H1 (cell line): ENCODE measurements around the gene SCARB1. TPM values are rescaled to one million over a fixed set of nuclear protein-coding genes. Genes with fewer than 3 reads are reported as not detected.

Source experiments
- CTCF ChIA-PET: fragments of 300-600 bp; sonication (Branson Sonifier 250); formaldehyde crosslinking; loops from one replicate; lab custom pipeline; 2021; ENCODE audit not compliant: partially characterized antibody; lab: Charles Lee
- POLR2A ChIA-PET: fragments of 300-600 bp; sonication (Branson Sonifier 250); formaldehyde crosslinking; loops from one replicate; lab custom pipeline; 2021; ENCODE audit warnings: inconsistent platforms; ENCODE audit not compliant: partially characterized antibody; lab: Charles Lee
- DNase-seq, 2 experiments: peaks; one replicate each; pipeline versions ENCODE4 v3.0.0 to v3.0.0-alpha.2; 2010 to 2022; ENCODE audit warnings: low spot score in 2 of 2, low read depth in 1 of 2, mixed read lengths in 1 of 2
- FAIRE-seq: peaks from 2 replicates; lab custom pipeline; 2011; peaks lifted over from hg19 to GRCh38; lab: Jason Lieb, UNC
- H2AFZ ChIP-seq: 2 replicates; pipeline ENCODE4 v1.8.1; 2012; ENCODE audit warnings: low read length, inconsistent platforms
- H2AK5ac ChIP-seq: 2 replicates; pipeline ENCODE4 v1.6.1; 2013; ENCODE audit warnings: low read depth, low read length
- H2BK120ac ChIP-seq: replicated peaks from 2 replicates; pipeline ENCODE3; 2013; ENCODE audit warnings: low read depth, low read length, inconsistent platforms
- H2BK12ac ChIP-seq: 2 replicates; pipeline ENCODE4 v1.6.1; 2013; ENCODE audit warnings: low read depth, low read length
- H2BK15ac ChIP-seq: 2 replicates; pipeline ENCODE4 v1.6.1; 2013; ENCODE audit warnings: low read length
- H2BK20ac ChIP-seq: 2 replicates; pipeline ENCODE4 v1.6.1; 2013; ENCODE audit warnings: low read length
- H2BK5ac ChIP-seq: 2 replicates; pipeline ENCODE4 v1.6.1; 2013; ENCODE audit warnings: low read depth, low read length
- H3K14ac ChIP-seq: 2 replicates; pipeline ENCODE4 v1.6.1; 2013; ENCODE audit warnings: inconsistent platforms; ENCODE audit not compliant: insufficient read length
- H3K18ac ChIP-seq: 2 replicates; pipeline ENCODE4 v1.6.1; 2013; ENCODE audit warnings: low read length; ENCODE audit errors: extremely low read depth
- H3K23ac ChIP-seq: 2 replicates; pipeline ENCODE4 v1.6.1; 2013; ENCODE audit warnings: inconsistent platforms; ENCODE audit not compliant: insufficient read length
- H3K23me2 ChIP-seq: 2 replicates; pipeline ENCODE4 v1.6.1; 2013; ENCODE audit warnings: low read depth, low read length
- H3K27ac ChIP-seq: 2 replicates; pipeline ENCODE4 v1.6.1; 2011; ENCODE audit warnings: low read depth, low read length, inconsistent platforms
- H3K27me3 ChIP-seq, 4 experiments: replicated peaks in 1 of 4; 1 replicate in 1 of 4; 2 replicates in 3 of 4; pipeline versions ENCODE4 v1.6.1 to v1.8.1; 2011 to 2013; ENCODE audit warnings: low read length in 3 of 4, mild to moderate bottlenecking in 3 of 4, inconsistent platforms in 2 of 4, mixed read lengths in 2 of 4, moderate library complexity in 1 of 4; ENCODE audit not compliant: control insufficient read depth in 3 of 4, insufficient read depth in 3 of 4; ENCODE audit errors: extremely low read depth in 1 of 4
- H3K36me3 ChIP-seq, 4 experiments: 2 replicates each; pipeline versions ENCODE4 v1.6.1 to v1.8.1; 2011 to 2013; ENCODE audit warnings: mild to moderate bottlenecking in 4 of 4, low read length in 3 of 4, moderate library complexity in 2 of 4, control low read depth in 1 of 4, inconsistent platforms in 1 of 4; ENCODE audit not compliant: insufficient read depth in 4 of 4, control insufficient read depth in 2 of 4
- H3K4ac ChIP-seq: replicated peaks from 2 replicates; pipeline ENCODE3; 2013; ENCODE audit warnings: low read length, low read depth, mixed read lengths, inconsistent platforms; ENCODE audit not compliant: insufficient read length
- H3K4me1 ChIP-seq, 4 experiments: replicated peaks in 1 of 4; 1 replicate in 1 of 4; 2 replicates in 3 of 4; pipeline versions ENCODE4 v1.6.1 to v1.8.1; 2011 to 2013; ENCODE audit warnings: low read length in 3 of 4, inconsistent platforms in 2 of 4, mixed read lengths in 1 of 4; ENCODE audit not compliant: insufficient read depth in 4 of 4, control insufficient read depth in 3 of 4
- H3K4me2 ChIP-seq, 2 experiments: 2 replicates each; pipeline versions ENCODE4 v1.6.1 to v1.8.1; 2011 to 2013; ENCODE audit warnings: low read depth in 2 of 2, low read length in 2 of 2, control low read depth in 1 of 2, inconsistent platforms in 1 of 2, mild to moderate bottlenecking in 1 of 2; ENCODE audit not compliant: insufficient read depth in 1 of 2
- H3K4me3 ChIP-seq, 4 experiments: fragments of 200-600, 300-600 bp in 1 of 4; sonication (generic), shearing (Covaris generic), sonication (Bioruptor Twin) in 1 of 4; 2 replicates each; pipeline versions ENCODE4 v1.5.1 to v1.8.1; 2011 to 2016; ENCODE audit warnings: low read length in 4 of 4, low read depth in 3 of 4, control low read depth in 2 of 4, inconsistent platforms in 2 of 4, mild to moderate bottlenecking in 2 of 4, mixed read lengths in 1 of 4, moderate library complexity in 1 of 4; ENCODE audit not compliant: insufficient read depth in 2 of 4; ENCODE audit errors: extremely low read depth in 1 of 4
- H3K56ac ChIP-seq: replicated peaks from 2 replicates; pipeline ENCODE3; 2013; ENCODE audit warnings: low read depth, mild to moderate bottlenecking, mixed read lengths, low read length, inconsistent platforms; ENCODE audit not compliant: insufficient read length
- H3K79me1 ChIP-seq: 2 replicates; pipeline ENCODE4 v1.6.1; 2013; ENCODE audit warnings: low read depth, low read length, control low read depth
- H3K79me2 ChIP-seq, 2 experiments: 2 replicates each; pipeline versions ENCODE4 v1.6.1 to v1.8.1; 2012 to 2013; ENCODE audit warnings: low read length in 2 of 2, mild to moderate bottlenecking in 2 of 2, inconsistent platforms in 1 of 2; ENCODE audit not compliant: insufficient read depth in 2 of 2, control insufficient read depth in 1 of 2
- H3K9ac ChIP-seq, 4 experiments: replicated peaks in 1 of 4; 1 replicate in 1 of 4; 2 replicates in 3 of 4; pipeline versions ENCODE4 v1.6.1 to v1.8.1; 2011 to 2013; ENCODE audit warnings: low read depth in 3 of 4, low read length in 3 of 4, control low read depth in 2 of 4, mild to moderate bottlenecking in 2 of 4, moderate library complexity in 2 of 4, inconsistent platforms in 1 of 4; ENCODE audit errors: extremely low read depth in 1 of 4
- H3K9me3 ChIP-seq, 2 experiments: 2 replicates each; pipeline versions ENCODE4 v1.6.1 to v1.8.1; 2012 to 2013; ENCODE audit warnings: mild to moderate bottlenecking in 2 of 2, moderate library complexity in 2 of 2, control low read depth in 1 of 2, inconsistent platforms in 1 of 2, low read depth in 1 of 2, low read length in 1 of 2, mixed read lengths in 1 of 2; ENCODE audit not compliant: insufficient read depth in 2 of 2
- H4K20me1 ChIP-seq, 2 experiments: replicated peaks in 1 of 2; 2 replicates each; pipeline versions ENCODE3 to v1.8.1; 2011 to 2013; ENCODE audit warnings: inconsistent platforms in 2 of 2, low read length in 2 of 2, mild to moderate bottlenecking in 1 of 2; ENCODE audit not compliant: insufficient read depth in 2 of 2, control insufficient read depth in 1 of 2
- H4K5ac ChIP-seq: 2 replicates; pipeline ENCODE4 v1.6.1; 2013; ENCODE audit warnings: low read length, low read depth, mixed read lengths, inconsistent platforms; ENCODE audit not compliant: insufficient read length
- H4K8ac ChIP-seq: 2 replicates; pipeline ENCODE4 v1.8.0; 2013; ENCODE audit warnings: mild to moderate bottlenecking, moderate library complexity, low read length, inconsistent platforms; ENCODE audit not compliant: insufficient read depth; ENCODE audit errors: extremely low read depth
- H4K91ac ChIP-seq: replicated peaks from 2 replicates; pipeline ENCODE3; 2013; ENCODE audit warnings: low read length, mixed read lengths, inconsistent platforms; ENCODE audit not compliant: insufficient read length
- CHD2 ChIP-seq: IDR thresholded peaks from 2 replicates; pipeline ENCODE4 v1.6.1; 2012; ENCODE audit warnings: low read length, improper control_type of control experiment
- E2F6 ChIP-seq: IDR thresholded peaks from 2 replicates; pipeline ENCODE4 v1.6.1; 2012; ENCODE audit warnings: inconsistent platforms
- GABPA ChIP-seq: IDR thresholded peaks from 2 replicates; pipeline ENCODE4 v1.6.1; 2011; ENCODE audit warnings: mild to moderate bottlenecking, low read length, moderate library complexity, borderline replicate concordance; ENCODE audit not compliant: insufficient read depth
- GTF2F1 ChIP-seq: IDR thresholded peaks from 2 replicates; pipeline ENCODE4 v1.6.1; 2012; ENCODE audit warnings: low read depth, low read length, improper control_type of control experiment, borderline replicate concordance
- MAX ChIP-seq: IDR thresholded peaks from 2 replicates; pipeline ENCODE4 v1.6.1; 2012; ENCODE audit warnings: inconsistent platforms
- POLR2AphosphoS5 ChIP-seq: IDR thresholded peaks from 2 replicates; pipeline ENCODE4 v1.6.1; 2011; ENCODE audit warnings: low read depth, low read length
- RBBP5 ChIP-seq: IDR thresholded peaks from 2 replicates; pipeline ENCODE4 v1.7.1; 2012; ENCODE audit warnings: low read depth, mild to moderate bottlenecking, inconsistent platforms, low read length, moderate library complexity, borderline replicate concordance
- SIRT6 ChIP-seq: IDR thresholded peaks from one replicate; pipeline ENCODE4 v1.7.1; 2012; ENCODE audit warnings: low read length, inconsistent platforms
- SP1 ChIP-seq: IDR thresholded peaks from 2 replicates; pipeline ENCODE4 v1.6.1; 2011; ENCODE audit warnings: low read depth, low read length
- TBP ChIP-seq: IDR thresholded peaks from 2 replicates; pipeline ENCODE4 v1.6.1; 2011; ENCODE audit warnings: low read depth, low read length, improper control_type of control experiment
- WGBS, 2 experiments: shearing (Covaris generic) in 1 of 2; methylation state at CpG; one replicate each; pipeline versions ENCODE4 v1.1.6 to v1.1.7; 2013 to 2015; ENCODE audit warnings: low lambda C conversion rate in 2 of 2, mixed read lengths in 2 of 2, inconsistent platforms in 1 of 2, low coverage in 1 of 2, missing lambda C conversion rate in 1 of 2; ENCODE audit not compliant: insufficient replicate concordance in 2 of 2, insufficient coverage in 1 of 2, insufficient read length in 1 of 2; ENCODE audit errors: extremely low coverage in 1 of 2, missing lambda C conversion rate in 1 of 2; 5-methylcytosine and 5-hydroxymethylcytosine counted together
- polyA plus RNA-seq, 7 experiments: library from polyadenylated mRNA; depleted of rRNA in 3 of 7; stranded (reverse) in 5 of 7; unstranded in 2 of 7; fragments of >200 nt in 5 of 7; fragments of 200-250 nt in 2 of 7; gene quantifications; 1 replicate in 5 of 7; 2 replicates in 1 of 7; 4 replicates in 1 of 7; pipeline versions ENCODE4 v1.2.1 to v1.2.3, GENCODE V29; 2011 to 2013; ENCODE audit warnings: missing spikeins in 2 of 7, mixed read lengths in 2 of 7
- total RNA-seq: library from RNA; stranded (reverse); fragmentation: NEBNext Ultra II Directional; extraction: Animal tissue kit (Norgen Biotek cat#: 25700); gene quantifications from 2 replicates; pipeline ENCODE4 v1.2.1, GENCODE V29; 2021

Gene SCARB1
- total and polyA plus RNA-seq, 2 of the 8 experiments (the other 6 are each of a cell fraction or from before 2014, with no cell fraction given), result 45.3 to 57.1 TPM

DNA sequence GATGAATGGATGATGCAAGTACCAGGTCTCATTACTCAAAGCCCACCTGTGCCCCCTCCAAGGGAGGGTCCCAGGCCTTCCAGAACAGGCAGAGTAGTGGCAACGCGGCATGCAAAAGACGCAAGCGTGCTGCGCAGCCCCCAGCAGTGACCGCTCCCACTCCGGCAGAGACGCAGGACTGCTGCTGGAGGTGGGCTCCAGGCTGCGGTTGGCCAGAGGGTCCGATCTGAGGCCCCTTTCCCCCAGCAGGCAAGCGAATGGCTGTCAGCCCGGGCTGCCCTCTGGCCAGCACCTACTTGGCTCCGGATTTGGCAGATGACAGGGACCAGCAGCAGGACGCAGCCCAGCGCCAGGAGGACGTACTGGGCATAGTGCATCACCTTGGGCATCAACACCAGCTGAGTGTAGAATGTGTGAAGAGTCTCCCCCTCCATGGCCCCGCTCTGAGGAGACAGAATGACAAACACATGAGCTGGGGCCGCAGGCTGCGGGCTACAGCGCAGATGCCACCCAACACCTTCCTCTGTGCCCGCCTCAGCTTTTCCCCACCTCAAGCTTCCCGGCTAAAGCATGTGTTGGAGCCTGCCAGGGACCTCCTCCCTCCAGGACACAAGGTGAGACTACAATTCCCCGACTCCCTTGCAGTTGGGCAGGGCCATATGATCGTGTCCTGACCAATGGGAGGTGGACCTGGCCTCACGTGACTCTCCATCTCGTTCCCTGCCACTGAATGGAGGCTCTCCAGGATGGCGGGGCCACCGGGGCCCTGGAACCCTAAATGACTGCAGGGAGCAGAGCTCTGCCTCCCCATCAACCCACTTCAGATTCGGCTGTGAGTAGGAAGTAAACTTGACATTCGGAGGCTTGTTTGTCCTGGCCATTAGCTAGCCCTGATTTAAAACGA, 77.4 kb downstream of the SCARB1 start:
- FAIRE-seq (peak; percentile 97), DNase-seq (peak; percentile 53 to 88)
- Histone ChIP-seq H3K27ac (no peak overlapping the region), H3K27me3 (no peaks in the 10 kb centered on the region), H2BK5ac (no peak overlapping the region), H4K5ac (no peak overlapping the region), H3K4me2 (peak overlapping the region; percentile 52 to 65), H2BK20ac (no peak overlapping the region), H3K4me3 (peak overlapping the region; percentile 29 to 50 (median 38); a peak in 5 of 8 replicates), H2BK12ac (0 out of 2 replicates have a peak overlapping the region, but pooled peaks have one; percentile 17), H3K79me1 (no peaks in the 10 kb centered on the region), H3K23me2 (no peaks in the 10 kb centered on the region), H3K56ac (no peak overlapping the region), H3K4ac (peak overlapping the region; percentile 1), H2BK120ac (no peak overlapping the region), H3K18ac (no peak overlapping the region; the same call in 1 of the 2 replicates), H4K20me1 (no peaks in the 10 kb centered on the region), H2AK5ac (peak overlapping the region; percentile 71; the same call in 1 of the 2 replicates), H3K23ac (no peak overlapping the region), H3K9ac (no peak overlapping the region; a peak in 2 of 7 replicates), H3K79me2 (no peaks in the 10 kb centered on the region), H2BK15ac (no peak overlapping the region), H4K8ac (peak overlapping the region; percentile 87), H4K91ac (peak overlapping the region; percentile 7), H3K36me3 (peaks cover 0 to 4% (median 0%) of the 10 kb centered on the region in 4 experiments; a peak in 3 of 8 replicates), H3K14ac (no peak overlapping the region), H3K9me3 (no peaks in the 10 kb centered on the region), H3K4me1 (peaks cover 0 to 5% (median 1%) of the 10 kb centered on the region in 4 experiments; a peak in 3 of 7 replicates), H2AFZ (peak overlapping the region; percentile 92; the same call in 1 of the 2 replicates)
- WGBS, 2 experiments, result 69% methylated on average over 30 of the region's 31 CpGs; no CpG with 5 or more reads in 1 of the 2 experiments
- ChIA-PET CTCF (interaction anchor here (0.5 to 1.5 kb wide), 9 partner anchors 9 to 753 kb away, joined by 3 to 6 read pairs (median 4); no protein-coding TSS in a partner anchor), POLR2A (interaction anchor here (1.2 to 2.7 kb wide), 3 partner anchors 11 to 128 kb away, joined by 3 to 11 read pairs (median 10); partner anchors contain the start of gene UBC)
- peak; percentile 82 for TF ChIP-seq CHD2
- TF ChIP-seq SIRT6, result no peak
- peak; percentile 44; the same call in 1 of the 2 replicates for TF ChIP-seq MAX
- TF ChIP-seq SP1, result peak; percentile 86
- peak; percentile 51; the same call in 1 of the 2 replicates for TF ChIP-seq TBP
- no peak for TF ChIP-seq GABPA
- no peak; the same call in 1 of the 2 replicates for TF ChIP-seq POLR2AphosphoS5
- TF ChIP-seq GTF2F1, result no peak
- TF ChIP-seq E2F6, result peak; percentile 39; the same call in 1 of the 2 replicates
- TF ChIP-seq RBBP5, result no peak
